T-helper 1 cell treated with Interleukin-12 subunit alpha and Interleukin-12 subunit beta and Interleukin-4 antibody, amounts not matched to agents 30 μg/mL and 1 μg/mL, for 36 hours (primary cell): ENCODE results near the gene MBTPS2.
A peak's percentile ranks its signal among the peaks of the same experiment; 100 is the strongest.
"Not testable (repeated sequence)": the region's sequence is repeated elsewhere in the genome, so short reads cannot be mapped to it uniquely, and the experiment has no call there.

Experiments used
- H3K27ac Mint-ChIP-seq: one replicate; pipeline ENCODE4 v1.8.0; 2021; ENCODE audit warnings: mild to moderate bottlenecking, mixed read lengths
- H3K27me3 Mint-ChIP-seq: one replicate; pipeline ENCODE4 v1.8.0; 2021; ENCODE audit warnings: low read depth, mixed read lengths
- H3K36me3 Mint-ChIP-seq: one replicate; pipeline ENCODE4 v1.8.0; 2021; ENCODE audit warnings: low read depth, mixed read lengths
- H3K4me1 Mint-ChIP-seq: one replicate; pipeline ENCODE4 v1.8.0; 2021; ENCODE audit warnings: low read depth, mixed read lengths
- H3K4me3 Mint-ChIP-seq: one replicate; pipeline ENCODE4 v1.8.0; 2021; ENCODE audit warnings: mild to moderate bottlenecking, moderate library complexity, mixed read lengths
- H3K9me3 Mint-ChIP-seq: one replicate; pipeline ENCODE4 v1.8.0; 2021; ENCODE audit warnings: mixed read lengths

The MBTPS2 gene

GRCh38 chrX:21839334-21840192, at the start of gene MBTPS2:
Gene MBTPS2, plus strand, starts transcription at chrX:21839617. Its CDS starts 118 bp downstream, at chrX:21839735.
- H3K27ac Mint-ChIP-seq: peak within 1 kb of the TSS; percentile 85
- H3K9me3 Mint-ChIP-seq: no peaks in the 10 kb centered on the region
- peaks cover 3% of the 10 kb centered on the region for H3K36me3 Mint-ChIP-seq
- H3K4me1 Mint-ChIP-seq: peaks cover 6% of the 10 kb centered on the region
- H3K27me3 Mint-ChIP-seq: no peaks in the 10 kb centered on the region
- peak within 1 kb of the TSS; percentile 88 for H3K4me3 Mint-ChIP-seq

GRCh38 chrX:21798677-21799219, 40.7 kb upstream of the MBTPS2 start:
- Mint-ChIP-seq H3K9me3 (no peaks in the 10 kb centered on the region), H3K4me3 (no peak overlapping the region), H3K27ac (no peak overlapping the region), H3K4me1 (no peaks in the 10 kb centered on the region), H3K27me3 (no peaks in the 10 kb centered on the region), H3K36me3 (no peaks in the 10 kb centered on the region)

- H3K4me1 Mint-ChIP-seq: no peaks in the 10 kb centered on the region
- no peaks in the 10 kb centered on the region for H3K9me3 Mint-ChIP-seq
- no peaks in the 10 kb centered on the region for H3K27me3 Mint-ChIP-seq
- H3K27ac Mint-ChIP-seq: no peak overlapping the region
- H3K4me3 Mint-ChIP-seq: no peak overlapping the region
- no peaks in the 10 kb centered on the region for H3K36me3 Mint-ChIP-seq
Measured at GRCh38 chrX:21799767-21800166, 39.6 kb upstream of the MBTPS2 start.

- no peak overlapping the region for H3K27ac Mint-ChIP-seq
- H3K4me1 Mint-ChIP-seq: no peaks in the 10 kb centered on the region
- no peaks in the 10 kb centered on the region for H3K9me3 Mint-ChIP-seq
- no peaks in the 10 kb centered on the region for H3K27me3 Mint-ChIP-seq
- no peaks in the 10 kb centered on the region for H3K36me3 Mint-ChIP-seq
- no peak overlapping the region for H3K4me3 Mint-ChIP-seq
Measured at GRCh38 chrX:21800344-21800770, 39.1 kb upstream of the MBTPS2 start.

GRCh38 chrX:21802054-21802670, 37.3 kb upstream of the MBTPS2 start:
- no peaks in the 10 kb centered on the region for H3K9me3 Mint-ChIP-seq
- no peak overlapping the region for H3K4me3 Mint-ChIP-seq
- no peaks in the 10 kb centered on the region for H3K27me3 Mint-ChIP-seq
- H3K27ac Mint-ChIP-seq: no peak overlapping the region
- no peaks in the 10 kb centered on the region for H3K36me3 Mint-ChIP-seq
- H3K4me1 Mint-ChIP-seq: no peaks in the 10 kb centered on the region

- Mint-ChIP-seq H3K27ac (no peak overlapping the region), H3K9me3 (no peaks in the 10 kb centered on the region), H3K27me3 (peaks cover 1% of the 10 kb centered on the region), H3K4me3 (no peak overlapping the region), H3K4me1 (no peaks in the 10 kb centered on the region), H3K36me3 (no peaks in the 10 kb centered on the region)
Measured at GRCh38 chrX:21802839-21803238, 36.6 kb upstream of the MBTPS2 start.

GRCh38 chrX:21806691-21807090, 32.7 kb upstream of the MBTPS2 start:
- Mint-ChIP-seq H3K27ac (no peak overlapping the region), H3K36me3 (no peaks in the 10 kb centered on the region), H3K27me3 (peaks cover 4% of the 10 kb centered on the region)

GRCh38 chrX:21811832-21812231, 27.6 kb upstream of the MBTPS2 start:
- no peaks in the 10 kb centered on the region for H3K9me3 Mint-ChIP-seq
- peaks cover 4% of the 10 kb centered on the region for H3K27me3 Mint-ChIP-seq
- no peak overlapping the region for H3K27ac Mint-ChIP-seq
- no peaks in the 10 kb centered on the region for H3K4me1 Mint-ChIP-seq
- H3K36me3 Mint-ChIP-seq: no peaks in the 10 kb centered on the region
- H3K4me3 Mint-ChIP-seq: no peak overlapping the region

More at GRCh38 chrX:21806691-21807090, 32.7 kb upstream of the MBTPS2 start:
- Mint-ChIP-seq H3K9me3 (no peaks in the 10 kb centered on the region), H3K4me3 (no peak overlapping the region), H3K4me1 (no peaks in the 10 kb centered on the region)

GRCh38 chrX:21812628-21813027, 26.8 kb upstream of the MBTPS2 start:
- Mint-ChIP-seq H3K27me3 (peaks cover 4% of the 10 kb centered on the region), H3K27ac (no peak overlapping the region), H3K4me3 (no peak overlapping the region), H3K4me1 (no peaks in the 10 kb centered on the region), H3K36me3 (no peaks in the 10 kb centered on the region), H3K9me3 (no peaks in the 10 kb centered on the region)

- Mint-ChIP-seq H3K4me3 (no peak overlapping the region), H3K27me3 (no peaks in the 10 kb centered on the region), H3K4me1 (no peaks in the 10 kb centered on the region), H3K27ac (no peak overlapping the region), H3K36me3 (no peaks in the 10 kb centered on the region), H3K9me3 (no peaks in the 10 kb centered on the region)
Measured at GRCh38 chrX:21813612-21814368, 25.6 kb upstream of the MBTPS2 start.

- no peaks in the 10 kb centered on the region for H3K4me1 Mint-ChIP-seq
- H3K4me3 Mint-ChIP-seq: no peak overlapping the region
- no peaks in the 10 kb centered on the region for H3K27me3 Mint-ChIP-seq
- no peaks in the 10 kb centered on the region for H3K9me3 Mint-ChIP-seq
- H3K36me3 Mint-ChIP-seq: no peaks in the 10 kb centered on the region
- no peak overlapping the region for H3K27ac Mint-ChIP-seq
Measured at GRCh38 chrX:21816136-21816535, 23.3 kb upstream of the MBTPS2 start.

GRCh38 chrX:21820170-21820569, 19.2 kb upstream of the MBTPS2 start:
- not testable (repeated sequence) for H3K36me3 Mint-ChIP-seq, H3K9me3 Mint-ChIP-seq, H3K27ac Mint-ChIP-seq, H3K4me3 Mint-ChIP-seq, H3K27me3 Mint-ChIP-seq, H3K4me1 Mint-ChIP-seq

- no peaks in the 10 kb centered on the region for H3K36me3 Mint-ChIP-seq
- no peaks in the 10 kb centered on the region for H3K9me3 Mint-ChIP-seq
- no peak overlapping the region for H3K27ac Mint-ChIP-seq
- no peaks in the 10 kb centered on the region for H3K4me1 Mint-ChIP-seq
- H3K4me3 Mint-ChIP-seq: no peak overlapping the region
- peaks cover 4% of the 10 kb centered on the region for H3K27me3 Mint-ChIP-seq
Measured at GRCh38 chrX:21821875-21822274, 17.5 kb upstream of the MBTPS2 start.

- no peaks in the 10 kb centered on the region for H3K36me3 Mint-ChIP-seq
- no peaks in the 10 kb centered on the region for H3K9me3 Mint-ChIP-seq
- no peaks in the 10 kb centered on the region for H3K27me3 Mint-ChIP-seq
- H3K4me3 Mint-ChIP-seq: no peak overlapping the region
- no peak overlapping the region for H3K27ac Mint-ChIP-seq
- peaks cover 2% of the 10 kb centered on the region for H3K4me1 Mint-ChIP-seq
Measured at GRCh38 chrX:21831496-21831895, 7.9 kb upstream of the MBTPS2 start.
